IPS DF 6.9 (cell line): ENCODE measurements around the gene PPIL3.

Experiments used
- DNase-seq: peaks from one replicate; pipeline ENCODE4 v3.0.0-alpha.2; 2013; ENCODE audit warnings: low read depth, low spot score
- H3K27ac ChIP-seq: one replicate; pipeline ENCODE4 v1.5.1; 2013; ENCODE audit warnings: low read length, control low read depth
- H3K27me3 ChIP-seq: 2 replicates; pipeline ENCODE4 v1.6.1; 2013; ENCODE audit warnings: mild to moderate bottlenecking, low read length; ENCODE audit not compliant: control insufficient read depth, insufficient read depth
- H3K36me3 ChIP-seq: 2 replicates; pipeline ENCODE4 v1.6.1; 2013; ENCODE audit warnings: low read length; ENCODE audit not compliant: control insufficient read depth, insufficient read depth
- H3K4me1 ChIP-seq: 2 replicates; pipeline ENCODE4 v1.6.1; 2013; ENCODE audit warnings: low read length; ENCODE audit not compliant: control insufficient read depth, insufficient read depth
- H3K4me3 ChIP-seq: 2 replicates; pipeline ENCODE4 v1.5.1; 2013; ENCODE audit warnings: mild to moderate bottlenecking, low read length
- H3K9me3 ChIP-seq: 2 replicates; pipeline ENCODE4 v1.6.1; 2013; ENCODE audit warnings: low read length, inconsistent platforms; ENCODE audit not compliant: control insufficient read depth, insufficient read depth
- WGBS: extraction: QIAGEN DNeasy Blood & Tissue Kit; methylation state at CpG from one replicate; pipeline ENCODE4 v1.1.7; 2013; ENCODE audit warnings: mixed read lengths, missing lambda C conversion rate; ENCODE audit not compliant: insufficient read length, insufficient coverage; 5-methylcytosine and 5-hydroxymethylcytosine counted together

The PPIL3 gene

GRCh38 chr2:200843993-200844948 is 44.6 kb downstream of the PPIL3 start:
- no peak for DNase-seq
- whole genome bisulfite sequencing: no CpG with 5 or more reads among the region's 24 CpGs
- Histone ChIP-seq H3K4me3 (no peak overlapping the region), H3K36me3 (no peaks in the 10 kb centered on the region), H3K9me3 (no peaks in the 10 kb centered on the region), H3K4me1 (no peaks in the 10 kb centered on the region), H3K27ac (no peak overlapping the region), H3K27me3 (no peaks in the 10 kb centered on the region)

- Histone ChIP-seq H3K4me1 (no peaks in the 10 kb centered on the region), H3K27me3 (no peaks in the 10 kb centered on the region), H3K4me3 (no peak overlapping the region), H3K36me3 (no peaks in the 10 kb centered on the region), H3K9me3 (no peaks in the 10 kb centered on the region), H3K27ac (no peak overlapping the region)
- DNase-seq: no peak
- no CpG with 5 or more reads among the region's 3 CpGs for WGBS
These were observed 49.4 kb downstream of the PPIL3 start for GRCh38 chr2:200839513-200839912.

GRCh38 chr2:200834701-200835100 is 54.2 kb downstream of the PPIL3 start:
- no peaks in the 10 kb centered on the region for H3K27me3 ChIP-seq
- no peaks in the 10 kb centered on the region for H3K4me1 ChIP-seq
- no peak overlapping the region for H3K4me3 ChIP-seq
- no CpG with 5 or more reads among the region's 4 CpGs for WGBS
- H3K36me3 ChIP-seq: no peaks in the 10 kb centered on the region
- no peak for DNase-seq
- no peaks in the 10 kb centered on the region for H3K9me3 ChIP-seq
- no peak overlapping the region for H3K27ac ChIP-seq

GRCh38 chr2:200829258-200829655 is 59.6 kb downstream of the PPIL3 start:
- Histone ChIP-seq H3K4me3 (no peak overlapping the region), H3K27me3 (no peaks in the 10 kb centered on the region), H3K36me3 (no peaks in the 10 kb centered on the region), H3K4me1 (no peaks in the 10 kb centered on the region), H3K27ac (no peak overlapping the region), H3K9me3 (no peaks in the 10 kb centered on the region)
- WGBS: no CpG with 5 or more reads among the region's 2 CpGs
- DNase-seq: no peak

GRCh38 chr2:200828572-200829257 is 60.2 kb downstream of the PPIL3 start:
- no CpG with 5 or more reads among the region's 9 CpGs for WGBS
- H3K27ac ChIP-seq: no peak overlapping the region

GRCh38 chr2:200828104-200828503 is 60.8 kb downstream of the PPIL3 start:
- no CpG with 5 or more reads among the region's 2 CpGs for WGBS
- H3K36me3 ChIP-seq: no peaks in the 10 kb centered on the region

More at GRCh38 chr2:200828572-200829257, 60.2 kb downstream of the PPIL3 start:
- H3K4me3 ChIP-seq: no peak overlapping the region
- H3K36me3 ChIP-seq: no peaks in the 10 kb centered on the region
- no peak for DNase-seq
- H3K27me3 ChIP-seq: no peaks in the 10 kb centered on the region
- no peaks in the 10 kb centered on the region for H3K9me3 ChIP-seq
- no peaks in the 10 kb centered on the region for H3K4me1 ChIP-seq

GRCh38 chr2:200821686-200822245 is 67.1 kb downstream of the PPIL3 start:
- Histone ChIP-seq H3K4me3 (no peak overlapping the region), H3K4me1 (no peaks in the 10 kb centered on the region), H3K27ac (no peak overlapping the region), H3K36me3 (peaks cover 31% of the 10 kb centered on the region; the same call in 1 of the 2 replicates), H3K27me3 (no peaks in the 10 kb centered on the region), H3K9me3 (no peaks in the 10 kb centered on the region)
- WGBS: no CpG with 5 or more reads among the region's 6 CpGs
- no peak for DNase-seq

More at GRCh38 chr2:200828104-200828503, 60.8 kb downstream of the PPIL3 start:
- Histone ChIP-seq H3K4me1 (no peaks in the 10 kb centered on the region), H3K27ac (no peak overlapping the region), H3K27me3 (no peaks in the 10 kb centered on the region), H3K4me3 (no peak overlapping the region), H3K9me3 (no peaks in the 10 kb centered on the region)
- no peak for DNase-seq
